GM12872 (cell line): ENCODE data around the gene KCNQ2.
A peak's percentile ranks its signal among the peaks of the same experiment; 100 is the strongest.

Experiments
- CTCF ChIP-seq: IDR thresholded peaks from 3 replicates; pipeline ENCODE4 v1.5.1; 2011; ENCODE audit warnings: low read depth, mild to moderate bottlenecking, low read length, moderate library complexity; ENCODE audit not compliant: insufficient read depth

The KCNQ2 gene

GRCh38 chr20:63385819-63386218 lies 86.6 kb downstream of the KCNQ2 start:
- TF ChIP-seq CTCF: no peak

GRCh38 chr20:63384336-63384735 lies 88.1 kb downstream of the KCNQ2 start:
- no peak for TF ChIP-seq CTCF

GRCh38 chr20:63383556-63383955 lies 88.9 kb downstream of the KCNQ2 start:
- no peak for TF ChIP-seq CTCF

DNA sequence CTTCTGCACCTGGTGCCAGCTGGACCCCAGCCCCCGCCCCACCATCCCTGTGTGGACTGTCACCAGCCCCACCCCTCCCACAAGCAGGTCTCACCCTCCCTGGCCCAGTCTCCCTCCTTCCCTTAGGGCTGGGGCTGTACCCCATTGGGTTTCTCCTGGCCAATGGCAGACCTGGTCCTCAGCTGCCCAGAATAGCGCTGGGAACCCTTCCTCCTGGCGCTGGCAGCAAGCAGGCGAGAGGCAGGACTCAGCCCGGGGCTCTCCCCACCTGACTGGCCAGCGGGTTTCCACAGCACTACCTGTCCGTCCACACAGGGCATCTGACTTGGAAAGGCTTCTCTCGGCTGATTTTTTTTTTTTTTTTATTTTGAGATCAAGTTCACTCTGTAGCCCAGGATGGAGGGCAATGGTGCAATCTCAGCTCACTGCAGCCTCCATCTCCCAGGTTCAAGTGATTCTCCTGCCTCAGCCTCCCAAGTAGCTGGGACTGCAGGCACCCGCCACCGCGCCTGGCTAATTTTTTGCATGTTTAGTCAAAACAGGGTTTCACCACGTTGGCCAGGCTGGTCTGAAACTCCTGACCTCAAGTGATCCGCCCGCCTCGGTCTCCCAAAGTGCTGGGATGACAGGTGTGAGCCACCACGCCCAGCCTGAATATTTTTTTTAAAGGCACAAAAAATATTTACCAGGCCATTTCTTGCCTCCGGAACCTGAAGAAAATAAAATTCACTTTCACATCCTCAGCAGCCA lies 89.7 kb downstream of the KCNQ2 start:
- no peak for TF ChIP-seq CTCF

GRCh38 chr20:63381781-63382431 lies 90.5 kb downstream of the KCNQ2 start:
- peak; percentile 96 for TF ChIP-seq CTCF

GRCh38 chr20:63380346-63380870 lies 92.0 kb downstream of the KCNQ2 start:
- TF ChIP-seq CTCF: no peak

DNA sequence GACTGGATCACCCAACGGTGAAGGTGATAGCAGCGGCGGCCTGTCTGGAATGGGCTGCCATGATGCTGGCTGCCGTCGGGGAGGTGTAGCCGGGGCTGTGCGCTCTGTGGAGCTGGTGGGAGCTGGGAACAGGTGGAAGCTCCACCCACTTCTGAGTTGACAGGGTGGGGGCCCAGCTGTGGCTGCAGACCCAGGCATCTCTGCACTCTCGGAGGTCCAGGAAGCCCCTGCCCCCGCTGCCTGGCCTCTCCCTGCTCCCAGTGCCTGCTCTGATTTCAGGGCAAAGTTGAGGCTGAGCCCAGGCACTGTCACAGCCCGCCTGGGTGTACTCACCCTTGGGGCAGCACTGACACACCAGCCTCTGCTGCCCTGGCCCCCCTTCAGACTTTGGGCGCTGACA lies 93.2 kb downstream of the KCNQ2 start:
- no peak for TF ChIP-seq CTCF
